HepG2 (cell line): ENCODE results near the gene CREBBP. TPM values are rescaled to one million over a fixed set of nuclear protein-coding genes. Genes with fewer than 3 reads are reported as not detected.

ENCODE experiments used
- ATAC-seq: fragments of 200-7000 bp; cut with Tn5 transposase; 3 replicates; pipeline ENCODE4 v1.9.1; 2020; ENCODE audit warnings: mild to moderate bottlenecking, moderate library complexity
- BruUV-seq: library from RNA; stranded (reverse); fragments of 400-500 nt; replicated peaks from 2 replicates; lab custom pipeline; 2021; lab: Mats Ljungman, UMichigan
- CTCF ChIA-PET: fragments of 300-600 bp; formaldehyde crosslinking; extraction: SDS; loops from one replicate; lab custom pipeline; 2021; ENCODE audit warnings: low total read pairs, inconsistent platforms, low intra/inter-chr PET ratio; lab: Yijun Ruan, JAX
- POLR2A ChIA-PET: fragments of 350-600 bp; sonication (Branson Sonifier 250); formaldehyde crosslinking; loops from one replicate; lab custom pipeline; 2020; ENCODE audit warnings: antibody characterized with exemption, inconsistent platforms; lab: Yijun Ruan, JAX
- DNase-seq: peaks from one replicate; pipeline ENCODE4 v3.0.0-alpha.2; 2015; ENCODE audit warnings: low spot score
- FAIRE-seq: peaks from 3 replicates; lab custom pipeline; 2011; peaks lifted over from hg19 to GRCh38; lab: Jason Lieb, UNC
- H2AFZ ChIP-seq: one replicate; pipeline ENCODE4 v1.6.1; 2011; ENCODE audit warnings: low read length, inconsistent platforms
- H3K27ac ChIP-seq: fragments of 300-600 bp; 3 replicates; pipeline ENCODE4 v1.8.0; 2011; ENCODE audit warnings: mixed run types, mild to moderate bottlenecking, mixed read lengths, low read length, inconsistent platforms; ENCODE audit not compliant: insufficient read depth; ENCODE audit errors: extremely low read length
- H3K27me3 ChIP-seq, 2 experiments: fragments of 200-600 bp in 1 of 2; 2 replicates in 1 of 2; 3 replicates in 1 of 2; pipeline versions ENCODE4 v1.6.0 to v1.8.0; 2011; ENCODE audit warnings: low read length in 2 of 2, mild to moderate bottlenecking in 2 of 2, moderate library complexity in 2 of 2, inconsistent platforms in 1 of 2; ENCODE audit not compliant: insufficient read depth in 2 of 2, control insufficient read depth in 1 of 2
- H3K36me3 ChIP-seq, 2 experiments: fragments of 200-600 bp in 1 of 2; replicated peaks in 1 of 2; 2 replicates in 1 of 2; 3 replicates in 1 of 2; pipeline versions ENCODE4 v1.5.1 to v1.8.0; 2011; ENCODE audit warnings: low read length in 2 of 2, inconsistent platforms in 1 of 2; ENCODE audit not compliant: insufficient read depth in 2 of 2, control insufficient read depth in 1 of 2
- H3K4me1 ChIP-seq: 2 replicates; pipeline ENCODE4 v1.5.1; 2012; ENCODE audit warnings: low read length, inconsistent platforms; ENCODE audit not compliant: insufficient read depth
- H3K4me2 ChIP-seq: 2 replicates; pipeline ENCODE4 v1.6.0; 2011; ENCODE audit warnings: low read depth, low read length, inconsistent platforms
- H3K4me3 ChIP-seq, 3 experiments: fragments of 200-600 bp in 1 of 3; sonication (generic), shearing (Covaris generic) in 1 of 3; replicated peaks in 1 of 3; 2 replicates each; pipeline ENCODE4 v1.5.1; 2011 to 2016; ENCODE audit warnings: low read length in 3 of 3, inconsistent platforms in 2 of 3, low read depth in 2 of 3, mild to moderate bottlenecking in 2 of 3, control low read depth in 1 of 3, mixed read lengths in 1 of 3; ENCODE audit not compliant: insufficient read depth in 1 of 3
- H3K79me2 ChIP-seq: one replicate; pipeline ENCODE4 v1.6.1; 2011; ENCODE audit warnings: low read length, inconsistent platforms; ENCODE audit not compliant: insufficient read depth
- H3K9ac ChIP-seq: 2 replicates; pipeline ENCODE4 v1.6.0; 2011; ENCODE audit warnings: mild to moderate bottlenecking, low read depth, low read length, inconsistent platforms; ENCODE audit not compliant: insufficient read depth
- H3K9me3 ChIP-seq: 2 replicates; pipeline ENCODE4 v1.5.1; 2012; ENCODE audit warnings: mild to moderate bottlenecking, low read length
- H4K20me1 ChIP-seq: 2 replicates; pipeline ENCODE4 v1.6.0; 2011; ENCODE audit warnings: inconsistent platforms, mild to moderate bottlenecking, low read length, moderate library complexity; ENCODE audit not compliant: insufficient read depth
- BRD4 ChIP-seq: sonication (generic); formaldehyde crosslinking; IDR thresholded peaks from 2 replicates; pipeline ENCODE4 v1.4.0; 2020; ENCODE audit warnings: missing genetic modification reagents
- CHD2 ChIP-seq: IDR thresholded peaks from 2 replicates; pipeline ENCODE4 v1.6.1; 2011; ENCODE audit warnings: low read depth, low read length, improper control_type of control experiment
- CREB1 ChIP-seq, 2 experiments: fragments of 450-650 bp in 1 of 2; IDR thresholded peaks; 2 replicates each; pipeline ENCODE4 v1.6.1; 2016 to 2017; ENCODE audit warnings: control low read depth in 1 of 2, mild to moderate bottlenecking in 1 of 2, missing compliant biosample characterization in 1 of 2, missing genetic modification characterization in 1 of 2
- SP140L ChIP-seq: sonication (generic); formaldehyde crosslinking; IDR thresholded peaks from 2 replicates; pipeline ENCODE4 v1.4.0; 2020; ENCODE audit warnings: missing genetic modification reagents, borderline replicate concordance
- ZNF564 ChIP-seq: sonication (generic); formaldehyde crosslinking; IDR thresholded peaks from 2 replicates; pipeline ENCODE4 v1.8.1; 2023; ENCODE audit warnings: mild to moderate bottlenecking, missing genetic modification reagents
- WGBS: methylation state at CpG from one replicate; pipeline ENCODE4 v1.1.6; 2017; ENCODE audit warnings: low lambda C conversion rate; 5-methylcytosine and 5-hydroxymethylcytosine counted together
- in situ Hi-C: cut with HindIII; loops from 2 replicates; pipeline ENCODE4 v1.10.0; 2017; ENCODE audit warnings: low pct_unique_long_range_greater_than_20kb; ENCODE audit not compliant: extremely low pct_ligation_motif_present
- intact Hi-C: fragments of 100-400 bp; cut with micrococcal nuclease; formaldehyde crosslinking; loops from one replicate; pipeline ENCODE4 v1.10.0; 2022; ENCODE audit not compliant: unreplicated experiment
- polyA plus RNA-seq, 8 experiments: library from polyadenylated mRNA; depleted of rRNA in 3 of 8; stranded (reverse) in 7 of 8; unstranded in 1 of 8; fragments of >200 nt; fragmentation: Illumina TruSeq in 4 of 8; extraction: Trizol in 4 of 8; gene quantifications; 2 replicates each; pipeline versions ENCODE4 v1.2.1 to v1.2.3, GENCODE V29; 2011 to 2016; ENCODE audit warnings: low read depth in 4 of 8, missing spikeins in 1 of 8, mixed read lengths in 1 of 8; ENCODE audit not compliant: insufficient read depth in 1 of 8
- total RNA-seq, 5 experiments: library from RNA; depleted of rRNA; stranded (reverse); fragments of >200 nt; fragmentation: Illumina TruSeq; extraction: Trizol; gene quantifications; 2 replicates each; pipeline ENCODE4 v1.2.3, GENCODE V29; 2016; ENCODE audit warnings: low read depth in 1 of 5
- TF ChIP-seq, protein P1 (sequence below): sonication (generic); formaldehyde crosslinking; IDR thresholded peaks from 2 replicates; pipeline ENCODE4 v1.4.0; 2020; ENCODE audit warnings: missing genetic modification reagents
- TF ChIP-seq, protein P2 (sequence below): sonication (generic); formaldehyde crosslinking; IDR thresholded peaks from 2 replicates; pipeline ENCODE4 v1.5.0; 2020; ENCODE audit warnings: missing genetic modification reagents

CREBBP gene
- total and polyA plus RNA-seq, 2 of the 13 experiments (the other 11 are each of a cell fraction or from before 2014, with no cell fraction given): 5.3 to 10.4 TPM

DNA sequence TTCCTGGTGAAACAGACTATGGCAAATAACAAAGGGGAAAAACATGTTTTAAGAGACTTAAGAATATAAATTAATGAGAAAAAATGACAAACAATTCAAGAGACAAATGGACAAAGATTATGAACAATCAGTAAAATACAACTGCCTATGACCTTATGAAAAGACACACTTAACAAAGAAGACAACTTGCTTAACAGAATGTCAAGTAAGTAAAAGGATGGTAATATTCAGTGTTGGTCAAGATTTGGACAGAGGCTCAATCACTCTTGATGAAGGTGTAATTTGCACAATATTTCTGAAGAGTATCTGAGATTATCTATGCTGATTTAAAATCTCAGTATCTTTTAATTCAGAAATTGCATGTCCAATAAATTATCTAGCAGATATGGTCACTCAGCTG, 34.4 kb downstream of the CREBBP start:
- Histone ChIP-seq H3K4me2 (no peak overlapping the region), H3K4me3 (no peak overlapping the region), H3K79me2 (peaks cover 82% of the 10 kb centered on the region), H3K27ac (no peak overlapping the region), H4K20me1 (peaks cover 21% of the 10 kb centered on the region), H3K9ac (no peak overlapping the region), H3K4me1 (no peaks in the 10 kb centered on the region), H3K36me3 (peaks cover 12 to 41% of the 10 kb centered on the region in 2 experiments), H3K9me3 (no peaks in the 10 kb centered on the region), H2AFZ (no peak overlapping the region), H3K27me3 (no peaks in the 10 kb centered on the region)
- ChIA-PET POLR2A (no interaction called here), CTCF (no interaction called here)
- no peak for TF ChIP-seq ZNF564 (CRISPR knock-in tag)
- TF ChIP-seq, protein P1, sequence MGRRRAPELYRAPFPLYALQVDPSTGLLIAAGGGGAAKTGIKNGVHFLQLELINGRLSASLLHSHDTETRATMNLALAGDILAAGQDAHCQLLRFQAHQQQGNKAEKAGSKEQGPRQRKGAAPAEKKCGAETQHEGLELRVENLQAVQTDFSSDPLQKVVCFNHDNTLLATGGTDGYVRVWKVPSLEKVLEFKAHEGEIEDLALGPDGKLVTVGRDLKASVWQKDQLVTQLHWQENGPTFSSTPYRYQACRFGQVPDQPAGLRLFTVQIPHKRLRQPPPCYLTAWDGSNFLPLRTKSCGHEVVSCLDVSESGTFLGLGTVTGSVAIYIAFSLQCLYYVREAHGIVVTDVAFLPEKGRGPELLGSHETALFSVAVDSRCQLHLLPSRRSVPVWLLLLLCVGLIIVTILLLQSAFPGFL (CRISPR knock-in tag): no peak
- no peak for ATAC-seq
- no peak for FAIRE-seq
- intact Hi-C loops: no loop called here
- no peak for DNase-seq
- no TSS peak for BruUV-seq
- in situ Hi-C loops: no loop called here

DNA sequence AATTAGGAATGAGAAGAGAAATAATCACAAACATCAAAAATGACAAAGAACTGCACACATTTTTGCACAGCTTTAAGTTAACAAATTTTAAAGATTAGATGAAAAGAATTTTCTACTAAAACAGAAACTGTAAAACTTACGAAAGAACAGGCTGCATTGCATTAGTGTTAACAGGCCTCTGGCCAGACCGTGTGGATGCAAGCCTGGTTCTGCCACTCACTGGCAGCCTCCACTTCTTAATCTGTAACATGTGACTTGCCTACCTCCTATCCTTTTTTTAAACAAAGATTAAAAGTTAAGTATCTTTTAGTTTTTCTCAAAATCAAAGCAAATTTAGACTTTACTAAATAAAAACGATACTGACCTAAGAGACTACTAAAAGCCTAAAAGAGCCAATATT, 37.5 kb downstream of the CREBBP start:
- BruUV-seq: no TSS peak
- no peak for TF ChIP-seq SP140L (CRISPR knock-in tag)
- TF ChIP-seq BRD4: no peak
- TF ChIP-seq, protein P2, sequence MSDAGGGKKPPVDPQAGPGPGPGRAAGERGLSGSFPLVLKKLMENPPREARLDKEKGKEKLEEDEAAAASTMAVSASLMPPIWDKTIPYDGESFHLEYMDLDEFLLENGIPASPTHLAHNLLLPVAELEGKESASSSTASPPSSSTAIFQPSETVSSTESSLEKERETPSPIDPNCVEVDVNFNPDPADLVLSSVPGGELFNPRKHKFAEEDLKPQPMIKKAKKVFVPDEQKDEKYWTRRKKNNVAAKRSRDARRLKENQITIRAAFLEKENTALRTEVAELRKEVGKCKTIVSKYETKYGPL (CRISPR knock-in tag): no peak
- no peak for TF ChIP-seq CHD2
- TF ChIP-seq CREB1 (IDR thresholded peaks at IDR 0.05): no peak
- no peak for TF ChIP-seq CREB1 (CRISPR knock-in tag; IDR thresholded peaks at IDR 0.05)
- no peak for ATAC-seq
- no peak for FAIRE-seq
- Histone ChIP-seq H3K36me3 (peaks cover 1 to 18% of the 10 kb centered on the region in 2 experiments; a peak in 4 of 5 replicates), H3K79me2 (peaks cover 81% of the 10 kb centered on the region), H3K4me1 (no peaks in the 10 kb centered on the region), H3K9ac (no peak overlapping the region), H3K4me2 (no peak overlapping the region), H3K9me3 (no peaks in the 10 kb centered on the region), H2AFZ (no peak overlapping the region), H3K4me3 (no peak overlapping the region), H4K20me1 (peaks cover 23% of the 10 kb centered on the region), H3K27ac (no peak overlapping the region), H3K27me3 (no peaks in the 10 kb centered on the region)
- ChIA-PET POLR2A (no interaction called here), CTCF (no interaction called here)
- 94% methylated on average over 3 of the region's 3 CpGs for WGBS
- no peak for DNase-seq
- intact Hi-C loops: no loop called here
- in situ Hi-C loops: no loop called here
